ENCODE data around the gene CINP.
"Not testable (repeated sequence)": the region's sequence is repeated elsewhere in the genome, so short reads cannot be mapped to it uniquely, and the experiment has no call there.

The CINP gene

GRCh38 chr14:102352213-102352612 lies 10.5 kb downstream of the CINP start:
- DNase-seq = no peak

- DNase-seq = not testable (repeated sequence)
These were observed 11.1 kb downstream of the CINP start for GRCh38 chr14:102351593-102351992.

- no peak for DNase-seq
These were observed 11.7 kb downstream of the CINP start for GRCh38 chr14:102351023-102351422.

- no peak for DNase-seq
These were observed 14.3 kb downstream of the CINP start for GRCh38 chr14:102348376-102348775.

- no peak for DNase-seq
These were observed 16.0 kb downstream of the CINP start for GRCh38 chr14:102346645-102347044.

GRCh38 chr14:102345232-102345631 lies 17.5 kb downstream of the CINP start:
- no peak for DNase-seq

- DNase-seq = no peak
These were observed 18.2 kb downstream of the CINP start for GRCh38 chr14:102344485-102344884.

GRCh38 chr14:102344084-102344483 lies 18.6 kb downstream of the CINP start:
- no peak for DNase-seq

GRCh38 chr14:102342238-102342637 lies 20.5 kb downstream of the CINP start:
- DNase-seq = no peak

GRCh38 chr14:102341566-102341965 lies 21.1 kb downstream of the CINP start:
- no peak for DNase-seq

- no peak for DNase-seq
These were observed 24.0 kb downstream of the CINP start for GRCh38 chr14:102338724-102339123.

- no peak for DNase-seq
These were observed 27.5 kb downstream of the CINP start for GRCh38 chr14:102335163-102335562.

- no peak for DNase-seq
These were observed 28.6 kb downstream of the CINP start for GRCh38 chr14:102333795-102334705.

- no peak for DNase-seq
These were observed 29.3 kb downstream of the CINP start for GRCh38 chr14:102333390-102333789.

GRCh38 chr14:102330806-102331205 lies 31.9 kb downstream of the CINP start:
- no peak for DNase-seq

GRCh38 chr14:102329381-102329780 lies 33.3 kb downstream of the CINP start:
- DNase-seq = not testable (repeated sequence)

- DNase-seq = no peak
These were observed 36.1 kb downstream of the CINP start for GRCh38 chr14:102326583-102326982.

GRCh38 chr14:102325791-102326345 lies 36.8 kb downstream of the CINP start:
- no peak for DNase-seq

GRCh38 chr14:102323102-102323501 lies 39.6 kb downstream of the CINP start:
- peak; percentile 38 for DNase-seq

- DNase-seq = no peak
These were observed 41.0 kb downstream of the CINP start for GRCh38 chr14:102321456-102322422.

- no peak for DNase-seq
These were observed 41.8 kb downstream of the CINP start for GRCh38 chr14:102320671-102321455.

- DNase-seq = peak; percentile 32
These were observed 42.5 kb downstream of the CINP start for GRCh38 chr14:102320033-102320660.

Data from RPMI8226 (cell line).